ENCODE measurements around the gene MRPL54.
"Not testable (repeated sequence)": the region's sequence is repeated elsewhere in the genome, so short reads cannot be mapped to it uniquely, and the experiment has no call there.

The MRPL54 gene

DNA sequence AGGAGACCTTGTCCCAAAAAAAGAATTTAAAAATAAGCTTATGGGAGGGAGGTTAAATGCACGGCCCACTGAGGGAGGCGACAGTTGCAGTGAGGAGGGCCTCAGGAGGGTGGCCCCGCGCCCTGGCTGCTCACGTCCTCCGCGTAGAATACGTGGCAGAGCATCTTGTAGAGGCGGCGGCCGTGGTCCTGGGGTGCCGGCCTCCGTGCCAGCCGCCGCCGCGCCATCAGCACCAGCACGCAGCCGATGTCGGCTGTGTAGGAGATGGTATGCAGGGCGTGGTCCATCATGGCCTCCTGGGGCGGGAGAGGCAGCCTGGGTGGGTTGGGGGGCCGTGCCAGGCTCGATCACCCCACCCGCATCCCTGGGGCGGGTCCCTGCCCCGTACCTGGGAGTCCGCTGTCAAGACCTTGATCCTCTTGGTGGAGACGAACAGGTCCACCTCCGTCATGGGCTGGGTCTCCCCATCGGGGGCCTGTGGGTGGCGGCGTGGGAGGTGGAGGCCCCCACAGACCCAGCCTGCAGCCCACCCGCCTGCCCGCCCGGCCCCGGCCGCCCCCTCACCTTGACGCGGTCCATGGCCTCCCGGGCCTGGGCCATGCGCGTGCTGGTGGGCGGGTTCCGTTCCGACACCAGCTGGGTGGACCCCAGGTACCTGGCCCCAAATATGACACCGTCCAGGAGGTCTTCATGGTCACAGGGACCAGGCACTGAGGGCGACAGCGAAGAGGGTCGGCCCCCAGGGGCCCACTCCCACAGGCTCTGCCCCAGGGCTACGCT lies 8.7 kb upstream of the MRPL54 start:
- H3K27me3 Mint-ChIP-seq (ENCODE audit: low read depth, poor library complexity): no peaks in the 10 kb centered on the region
- no peak for DNase-seq
- no peak overlapping the region for H3K4me3 Mint-ChIP-seq
- H3K36me3 Mint-ChIP-seq (ENCODE audit: low read depth): peaks cover 17% of the 10 kb centered on the region
- no peaks in the 10 kb centered on the region for H3K9me3 Mint-ChIP-seq
- H3K27ac Mint-ChIP-seq: no peak overlapping the region
- TF ChIP-seq CTCF (IDR thresholded peaks at IDR 0.05): no peak
- H3K4me1 Mint-ChIP-seq: no peaks in the 10 kb centered on the region

DNA sequence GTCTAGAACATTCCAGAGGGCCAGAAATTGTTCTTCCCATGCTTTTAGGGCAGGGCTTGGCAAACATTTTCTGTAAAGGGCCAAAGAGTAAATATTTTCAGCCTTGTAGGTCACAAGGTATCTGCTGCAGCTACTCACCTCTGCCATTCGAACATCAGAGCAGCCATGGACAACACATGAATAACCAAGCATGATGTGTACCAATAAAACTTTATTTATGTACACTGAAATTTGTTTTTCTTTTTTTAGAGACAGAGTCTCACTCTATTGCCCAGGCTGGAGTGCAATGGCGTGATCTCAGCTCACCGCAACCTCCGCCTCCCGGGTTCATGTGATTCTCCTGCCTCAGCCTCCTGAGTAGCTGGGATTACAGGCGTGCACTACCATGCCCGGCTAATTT lies 4.8 kb upstream of the MRPL54 start:
- not testable (repeated sequence) for H3K27ac Mint-ChIP-seq; H3K4me1 Mint-ChIP-seq; H3K27me3 Mint-ChIP-seq (ENCODE audit: low read depth, poor library complexity); H3K4me3 Mint-ChIP-seq; H3K9me3 Mint-ChIP-seq; H3K36me3 Mint-ChIP-seq (ENCODE audit: low read depth); DNase-seq

- peaks cover 14% of the 10 kb centered on the region for H3K4me1 Mint-ChIP-seq
- DNase-seq; H3K27me3 Mint-ChIP-seq (ENCODE audit: low read depth, poor library complexity); H3K4me3 Mint-ChIP-seq; H3K36me3 Mint-ChIP-seq (ENCODE audit: low read depth); H3K27ac Mint-ChIP-seq; H3K9me3 Mint-ChIP-seq: not testable (repeated sequence)
Observed at GRCh38 chr19:3758297-3758696, 4.2 kb upstream of the MRPL54 start.

GRCh38 chr19:3759482-3760254 lies 2.8 kb upstream of the MRPL54 start:
- no peak for DNase-seq
- no peak for TF ChIP-seq CTCF (IDR thresholded peaks at IDR 0.05)
- peaks cover 14% of the 10 kb centered on the region for H3K4me1 Mint-ChIP-seq
- no peaks in the 10 kb centered on the region for H3K9me3 Mint-ChIP-seq
- no peaks in the 10 kb centered on the region for H3K27me3 Mint-ChIP-seq (ENCODE audit: low read depth, poor library complexity)
- no peak overlapping the region for H3K27ac Mint-ChIP-seq
- H3K36me3 Mint-ChIP-seq (ENCODE audit: low read depth): peaks cover 10% of the 10 kb centered on the region
- H3K4me3 Mint-ChIP-seq: peak overlapping the region; percentile 97

- H3K9me3 Mint-ChIP-seq: no peaks in the 10 kb centered on the region
- H3K4me1 Mint-ChIP-seq: peaks cover 14% of the 10 kb centered on the region
- no peak for TF ChIP-seq CTCF (IDR thresholded peaks at IDR 0.05)
- no peak for DNase-seq
- no peaks in the 10 kb centered on the region for H3K27me3 Mint-ChIP-seq (ENCODE audit: low read depth, poor library complexity)
- H3K4me3 Mint-ChIP-seq: peak overlapping the region; percentile 97
- peaks cover 1% of the 10 kb centered on the region for H3K36me3 Mint-ChIP-seq (ENCODE audit: low read depth)
- peak overlapping the region; percentile 98 for H3K27ac Mint-ChIP-seq
Observed at GRCh38 chr19:3760871-3761361, 1.6 kb upstream of the MRPL54 start.

- H3K36me3 Mint-ChIP-seq (ENCODE audit: low read depth): no peaks in the 10 kb centered on the region
- peak within 1 kb of the TSS; percentile 100 for H3K27ac Mint-ChIP-seq
- peak within 1 kb of the TSS; percentile 97 for H3K4me3 Mint-ChIP-seq
- H3K9me3 Mint-ChIP-seq: no peaks in the 10 kb centered on the region
- peaks cover 14% of the 10 kb centered on the region for H3K4me1 Mint-ChIP-seq
- no peaks in the 10 kb centered on the region for H3K27me3 Mint-ChIP-seq (ENCODE audit: low read depth, poor library complexity)
- peak; percentile 45 for TF ChIP-seq CTCF (IDR thresholded peaks at IDR 0.05)
- peak; percentile 96 for DNase-seq
Observed at GRCh38 chr19:3761382-3762129, 926 bp upstream of the MRPL54 start, which contains the start of gene APBA3. APBA3 (minus strand) TSS chr19:3761692; CDS start chr19:3760264, 1,428 bp downstream.
